WTC11 (cell line): Measurements from ENCODE around the gene BTBD1.

Experiments
- ATF3 ChIP-seq: sonication (generic); formaldehyde crosslinking; conservative IDR thresholded peaks from 2 replicates; pipeline ENCODE4 v1.8.1; 2022; ENCODE audit warnings: mild to moderate bottlenecking, missing genetic modification reagents
- CREB1 ChIP-seq: sonication (generic); formaldehyde crosslinking; IDR thresholded peaks from 2 replicates; pipeline ENCODE4 v1.8.0; 2023; ENCODE audit warnings: mild to moderate bottlenecking, missing genetic modification reagents
- CTCF ChIP-seq: fragments of 200-600 bp; IDR thresholded peaks from 2 replicates; pipeline ENCODE4 v1.8.0; 2022; ENCODE audit warnings: antibody characterized with exemption
- ELF4 ChIP-seq: sonication (generic); formaldehyde crosslinking; IDR thresholded peaks from 2 replicates; pipeline ENCODE4 v1.8.1; 2022; ENCODE audit warnings: low read depth, mild to moderate bottlenecking, moderate library complexity, missing genetic modification reagents
- ESRRA ChIP-seq: sonication (generic); formaldehyde crosslinking; IDR thresholded peaks from 2 replicates; pipeline ENCODE4 v1.8.1; 2022; ENCODE audit warnings: mild to moderate bottlenecking, missing genetic modification reagents, borderline replicate concordance
- ETV6 ChIP-seq: sonication (generic); formaldehyde crosslinking; IDR thresholded peaks from 2 replicates; pipeline ENCODE4 v1.8.1; 2022; ENCODE audit warnings: mild to moderate bottlenecking, missing genetic modification reagents
- FOXP1 ChIP-seq: sonication (generic); formaldehyde crosslinking; IDR thresholded peaks from 2 replicates; pipeline ENCODE4 v1.8.0; 2022; ENCODE audit warnings: missing genetic modification reagents, mild to moderate bottlenecking, moderate library complexity, borderline replicate concordance
- MAX ChIP-seq: sonication (generic); formaldehyde crosslinking; IDR thresholded peaks from 2 replicates; pipeline ENCODE4 v1.8.0; 2022; ENCODE audit warnings: mild to moderate bottlenecking, missing genetic modification reagents
- MLX ChIP-seq: sonication (generic); formaldehyde crosslinking; IDR thresholded peaks from 2 replicates; pipeline ENCODE4 v1.8.1; 2023; ENCODE audit warnings: mild to moderate bottlenecking, missing genetic modification reagents, moderate library complexity

- TF ChIP-seq CTCF, result no peak
- no peak for TF ChIP-seq ETV6
- TF ChIP-seq FOXP1, result no peak
- TF ChIP-seq ELF4 (CRISPR knock-in tag), result no peak
- TF ChIP-seq MLX, result no peak
- TF ChIP-seq ATF3 (CRISPR knock-in tag), result no peak
- no peak for TF ChIP-seq CREB1 (CRISPR knock-in tag)
- no peak for TF ChIP-seq ESRRA (CRISPR knock-in tag)
- TF ChIP-seq MAX, result no peak
Measured at GRCh38 chr15:82995938-82996337, 71.1 kb downstream of the BTBD1 start.
